DMS153 treated with DMSO at 0.1 percent for 48 hours (cell line): ENCODE measurements around the gene JPH3.

ENCODE experiments used
- DNase-seq: peaks from one replicate; lab custom pipeline; 2025; ENCODE audit not compliant: unreplicated experiment; lab: John Stamatoyannopoulos, UW

Gene JPH3

DNA sequence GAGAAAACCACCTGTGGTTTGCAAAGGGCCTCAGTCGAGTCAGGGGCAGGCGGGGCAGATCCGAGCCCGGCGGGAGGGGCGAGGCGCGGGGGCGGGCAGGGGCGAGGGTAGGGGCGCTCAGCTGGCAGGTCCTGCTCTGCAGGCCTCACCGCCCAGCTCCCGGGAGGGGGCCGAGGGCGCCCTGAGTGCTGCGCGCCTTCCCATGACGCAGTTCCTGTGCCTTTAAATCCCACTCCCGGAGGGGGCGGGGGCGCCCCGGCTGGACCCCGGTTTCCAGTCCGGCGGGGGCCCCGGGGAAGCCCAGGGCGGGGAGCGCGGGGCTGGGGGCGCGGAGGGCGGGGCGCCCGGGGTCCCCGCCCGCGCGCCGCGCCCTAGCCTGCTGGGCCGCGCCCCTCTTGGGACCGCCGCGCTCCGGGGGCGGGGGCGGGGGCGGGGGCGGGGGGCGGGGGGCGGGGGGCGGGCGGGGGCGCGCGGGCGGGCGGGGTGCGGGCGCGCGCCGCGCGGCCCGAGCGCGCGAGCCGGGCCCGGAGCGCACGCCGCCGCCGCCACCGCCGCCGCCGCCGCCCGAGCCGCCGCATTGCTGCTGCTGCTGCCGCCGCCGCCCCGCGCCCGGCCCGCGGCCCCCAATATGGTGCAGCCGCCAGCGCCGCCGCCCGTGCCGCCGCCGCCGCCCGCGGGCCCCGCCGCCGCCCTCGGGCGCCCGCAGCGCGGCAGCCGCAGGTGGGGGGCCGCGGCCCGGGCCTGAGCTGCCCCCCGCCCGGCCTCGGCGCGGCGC is at the start of gene JPH3:
JPH3 (plus strand) TSS at position 508 of the 775 bp plus-strand sequence. CDS start 639 bp downstream, outside the sequence.
- DNase-seq = no peak

DNA sequence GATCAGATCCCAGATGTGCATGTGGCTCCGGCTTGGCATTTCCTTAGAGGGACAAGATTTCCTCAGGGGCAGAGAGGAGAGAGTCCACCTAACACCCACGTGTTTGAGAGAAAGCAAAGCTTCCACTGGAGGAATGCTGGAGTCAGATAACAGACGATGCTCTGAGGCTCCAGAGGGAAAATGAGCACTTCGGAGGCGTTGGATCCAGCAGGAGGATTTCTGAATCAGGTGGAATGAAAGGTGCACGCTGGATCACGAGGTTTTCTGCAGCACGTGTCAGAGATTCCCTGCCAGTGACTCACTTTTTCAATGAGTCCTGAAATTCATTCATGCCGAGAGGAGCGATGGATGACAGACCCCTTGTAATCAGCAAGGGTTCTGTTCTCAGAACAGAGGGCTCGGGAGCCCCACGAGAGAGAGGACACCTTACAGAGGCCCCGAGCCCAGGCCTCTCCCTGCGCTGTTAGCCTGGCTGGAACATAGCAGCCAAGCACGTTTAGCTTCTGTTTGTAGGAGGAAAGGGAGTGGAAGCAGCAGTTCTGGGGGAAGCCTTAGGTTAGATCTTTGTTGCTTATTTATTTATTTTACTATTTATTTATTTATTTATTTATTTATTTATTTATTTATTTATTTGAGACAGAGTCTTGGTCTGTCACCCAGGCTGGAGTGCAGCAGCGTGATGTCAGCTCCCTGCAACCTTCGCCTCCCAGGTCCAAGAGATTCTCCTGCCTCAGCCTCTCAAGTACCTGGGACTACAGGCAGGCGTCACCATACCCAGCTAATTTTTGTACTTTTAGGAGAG is 49.3 kb upstream of the JPH3 start:
- DNase-seq = no peak

DNA sequence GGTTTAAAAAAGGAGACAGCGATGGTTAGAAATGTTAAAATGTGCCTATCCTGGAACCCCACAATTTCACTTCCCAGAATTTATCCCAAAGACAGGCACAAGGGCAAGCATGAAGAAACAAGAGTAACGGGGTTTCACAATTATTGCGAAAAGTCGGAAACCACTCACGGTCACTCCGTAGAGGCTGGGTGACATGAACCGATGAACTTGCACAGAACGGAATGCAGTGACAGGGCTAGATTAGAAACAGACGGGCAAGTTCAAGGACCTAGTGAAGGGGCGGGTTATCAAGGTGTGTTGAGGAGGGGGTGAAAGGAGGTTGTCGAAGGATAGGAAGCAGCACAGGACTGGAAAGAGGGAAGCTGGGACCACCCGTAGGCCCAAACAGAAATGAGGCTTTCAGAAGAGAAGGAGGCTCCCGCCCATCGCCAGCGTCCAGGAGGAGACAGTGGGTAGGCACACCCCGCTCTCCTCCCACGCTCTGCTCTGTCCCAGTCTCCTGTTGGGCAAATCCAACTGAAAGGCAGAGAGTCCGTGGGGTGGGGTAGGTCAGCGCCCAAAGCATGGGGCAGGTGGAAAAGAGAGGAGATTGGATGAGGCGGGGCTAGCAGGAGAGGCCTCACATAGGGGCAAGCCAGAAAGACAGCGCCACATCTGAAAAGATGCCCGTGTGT is 47.4 kb upstream of the JPH3 start:
- DNase-seq = no peak

DNA sequence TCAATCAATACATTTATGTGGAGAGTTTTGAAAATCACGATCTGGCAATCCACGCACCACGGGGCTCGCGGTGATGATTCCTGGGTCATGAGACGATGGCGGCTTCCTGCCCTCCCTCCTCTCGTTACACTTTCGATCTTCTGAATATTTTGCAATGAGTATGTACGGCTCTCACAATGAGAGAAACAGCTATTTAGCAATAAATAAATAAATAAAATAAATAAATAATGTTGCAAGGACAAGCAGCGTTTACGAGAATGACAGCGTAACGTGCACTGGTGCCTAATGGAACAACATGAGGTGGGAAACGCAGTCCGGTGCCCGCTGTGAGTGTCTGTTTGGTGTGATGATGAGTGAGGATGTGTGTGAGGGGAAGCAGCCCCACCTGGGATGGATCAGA is 46.7 kb upstream of the JPH3 start:
- no peak for DNase-seq

DNA sequence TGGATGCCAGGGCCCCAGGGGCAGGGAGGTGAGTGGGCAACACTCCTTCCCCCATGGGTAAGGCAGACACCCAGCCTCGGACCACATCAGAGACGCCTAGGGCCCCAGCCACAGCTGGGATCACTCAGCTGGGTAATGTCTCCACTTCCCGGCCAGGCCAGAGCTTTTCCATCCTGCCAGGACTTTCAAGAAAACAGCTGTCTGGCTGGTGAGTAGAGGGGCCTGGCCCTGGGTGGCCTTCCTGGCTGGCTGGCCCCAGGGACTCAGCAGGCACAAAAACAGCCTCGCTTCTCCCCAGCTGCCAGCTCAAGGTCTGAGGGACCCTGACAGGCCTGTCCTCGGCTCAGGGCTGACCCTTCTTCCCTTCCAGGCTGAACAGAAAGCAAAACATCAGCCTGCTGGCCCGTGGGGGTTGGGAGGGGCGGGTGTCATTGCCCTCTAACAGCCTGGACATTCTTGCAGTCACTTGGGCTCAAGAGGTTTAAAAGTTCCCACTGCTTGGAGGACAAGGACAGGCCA is 45.3 kb upstream of the JPH3 start:
- no peak for DNase-seq

DNA sequence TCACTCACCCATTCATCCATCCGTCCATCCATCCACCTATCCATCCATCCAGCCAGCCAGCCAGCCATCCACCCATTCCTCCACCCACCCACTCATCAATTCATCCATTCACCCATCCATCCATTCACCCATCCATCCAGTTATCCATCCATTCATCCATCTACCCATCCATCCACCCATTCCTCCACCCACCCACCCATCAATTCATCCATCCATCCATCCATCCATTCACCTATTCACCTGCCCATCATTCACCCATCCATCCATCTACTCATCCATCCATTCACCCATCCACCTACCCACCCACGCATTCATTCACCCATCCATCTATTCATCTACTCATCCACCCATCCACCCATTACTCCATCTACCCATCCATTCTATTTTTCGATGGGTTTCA is 43.6 kb upstream of the JPH3 start:
- DNase-seq = no peak

DNA sequence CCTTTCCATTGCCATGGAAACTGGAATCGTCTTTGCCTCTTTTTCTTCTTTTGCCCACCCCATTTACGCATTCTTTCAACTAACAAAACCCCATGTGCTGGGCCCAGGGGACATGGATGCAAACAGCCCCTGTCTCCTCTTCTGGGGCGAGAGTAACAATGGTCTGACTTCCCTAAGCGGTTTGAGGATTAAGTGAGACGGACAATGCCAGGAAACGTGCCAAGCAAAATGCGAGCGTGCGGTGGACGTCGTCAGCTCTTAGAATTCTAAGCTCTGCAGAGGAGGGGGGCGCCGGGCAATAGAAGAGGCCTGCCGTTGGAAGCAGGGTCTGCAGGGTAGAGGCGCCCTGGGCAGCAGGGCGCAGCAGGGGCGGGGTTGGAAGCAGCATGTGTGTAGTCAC is 42.4 kb upstream of the JPH3 start:
- no peak for DNase-seq

DNA sequence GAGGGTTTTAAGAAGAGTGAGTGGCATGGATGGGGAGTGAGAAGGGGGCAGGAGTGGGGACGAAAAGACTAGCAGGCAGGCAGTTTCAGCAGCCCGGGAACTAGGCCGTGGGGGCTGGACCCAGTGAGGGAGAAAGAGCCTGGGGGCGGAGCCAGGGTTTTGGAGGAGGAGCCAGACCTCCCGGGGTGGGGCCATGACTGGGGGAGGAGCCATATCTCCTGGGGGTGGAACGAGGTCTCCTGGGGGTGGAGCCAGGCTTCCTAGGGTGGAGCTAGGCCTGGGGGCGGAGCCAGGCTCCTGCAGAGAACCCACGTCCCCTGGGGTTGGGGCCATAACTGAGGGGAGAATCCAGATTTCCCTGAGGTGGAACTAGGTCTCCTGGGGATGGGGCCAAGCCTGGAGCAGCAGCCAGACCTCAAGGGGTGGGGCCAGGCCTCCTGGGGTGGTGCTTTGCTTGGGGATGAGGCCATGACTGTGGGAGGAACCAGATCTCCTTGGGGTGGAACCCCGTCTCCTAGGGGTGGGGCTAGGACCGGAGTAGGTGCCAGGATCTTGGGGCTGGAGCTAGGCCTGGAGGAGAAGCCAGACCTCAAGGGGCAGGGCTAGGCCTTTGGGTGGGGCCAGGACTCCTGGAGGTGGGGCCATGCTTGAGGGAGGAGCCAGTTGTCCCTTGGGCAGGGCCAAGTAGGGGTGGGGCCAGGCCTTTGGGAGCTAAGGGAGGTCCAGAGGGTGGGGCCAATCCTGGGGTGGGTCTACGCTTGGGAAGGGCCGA is 41.7 kb upstream of the JPH3 start:
- DNase-seq = peak; percentile 78

DNA sequence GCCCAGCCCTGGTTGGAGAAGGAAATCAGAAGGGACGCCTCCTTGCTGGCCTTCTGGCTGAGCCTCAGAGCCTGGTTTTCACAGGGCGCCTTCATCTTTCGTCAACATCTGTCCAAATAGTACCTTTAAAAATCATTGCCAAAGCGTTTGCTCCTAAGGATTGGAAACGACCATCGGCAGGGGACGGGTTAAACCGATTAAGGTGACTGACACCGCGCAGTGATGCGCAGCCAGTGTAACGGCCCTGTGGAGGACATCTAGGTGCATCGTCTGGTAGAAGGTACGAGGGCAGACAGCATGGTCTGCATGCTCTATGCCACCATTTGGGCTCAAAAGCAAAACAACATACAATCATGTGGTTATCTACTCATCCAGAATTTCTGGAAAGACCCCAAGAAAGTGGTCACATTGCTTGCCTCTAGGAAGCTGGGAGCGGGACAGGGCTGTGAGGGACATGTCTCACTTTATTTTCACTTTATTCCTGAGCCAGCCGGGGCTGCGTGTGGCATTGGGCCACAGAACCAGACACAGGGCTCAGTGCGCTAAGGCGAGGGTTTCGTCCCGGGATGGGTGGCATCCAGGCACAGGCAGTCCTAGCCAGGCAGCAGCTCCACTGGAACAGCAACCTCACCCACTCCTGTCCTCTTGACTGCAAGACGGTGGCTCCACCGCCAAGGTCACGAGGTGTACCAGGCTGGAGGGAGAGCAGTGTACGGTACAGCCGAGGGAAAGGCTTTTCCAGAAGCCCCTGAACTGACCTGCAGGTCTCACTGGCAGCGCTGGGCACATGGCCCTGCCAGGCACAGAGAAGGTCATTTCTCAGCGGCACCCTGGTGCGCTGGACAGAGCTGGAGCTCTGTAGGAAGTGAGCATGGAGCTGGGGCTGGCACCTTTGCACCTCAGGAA is 40.9 kb upstream of the JPH3 start:
- DNase-seq = no peak

DNA sequence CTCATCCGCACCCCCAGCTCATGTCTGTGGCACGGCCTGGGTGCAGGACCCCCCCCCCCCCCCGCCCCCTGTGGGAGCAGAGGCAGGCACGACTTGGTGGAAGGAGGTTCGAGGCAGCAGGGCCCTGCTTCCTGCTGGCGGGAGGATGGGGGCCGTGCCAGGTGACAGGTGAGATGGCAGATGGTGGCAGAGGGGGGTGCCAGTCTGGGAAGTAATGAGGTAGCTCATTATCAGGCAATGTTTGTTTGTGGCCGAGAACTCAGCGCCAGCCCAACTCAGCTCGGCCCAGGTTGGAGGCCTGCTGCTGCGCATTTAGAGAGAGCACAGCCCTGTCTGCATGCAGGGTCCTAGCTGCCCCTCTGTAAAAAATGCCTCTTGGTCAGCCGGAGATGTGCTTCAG is 40.1 kb upstream of the JPH3 start:
- DNase-seq = peak; percentile 13

DNA sequence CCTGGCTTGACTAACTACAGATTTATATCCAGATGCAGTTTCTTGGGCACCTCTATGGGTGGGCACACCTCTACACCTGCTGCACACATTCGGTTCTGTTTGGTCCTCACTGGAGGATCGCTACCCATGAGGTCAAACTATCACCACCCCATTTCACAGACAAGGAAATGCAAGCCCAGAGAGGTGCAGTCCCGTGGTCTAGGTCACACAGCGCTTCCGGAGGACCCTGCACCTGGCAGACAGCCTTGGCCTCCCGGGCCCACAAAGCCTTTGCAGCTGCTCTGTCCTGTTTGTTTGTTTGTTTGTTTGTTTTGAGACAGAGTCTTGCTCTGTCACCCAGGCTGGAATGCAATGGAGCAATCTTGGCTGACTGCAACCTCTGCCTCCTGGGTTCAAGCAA is 39.3 kb upstream of the JPH3 start:
- no peak for DNase-seq

DNA sequence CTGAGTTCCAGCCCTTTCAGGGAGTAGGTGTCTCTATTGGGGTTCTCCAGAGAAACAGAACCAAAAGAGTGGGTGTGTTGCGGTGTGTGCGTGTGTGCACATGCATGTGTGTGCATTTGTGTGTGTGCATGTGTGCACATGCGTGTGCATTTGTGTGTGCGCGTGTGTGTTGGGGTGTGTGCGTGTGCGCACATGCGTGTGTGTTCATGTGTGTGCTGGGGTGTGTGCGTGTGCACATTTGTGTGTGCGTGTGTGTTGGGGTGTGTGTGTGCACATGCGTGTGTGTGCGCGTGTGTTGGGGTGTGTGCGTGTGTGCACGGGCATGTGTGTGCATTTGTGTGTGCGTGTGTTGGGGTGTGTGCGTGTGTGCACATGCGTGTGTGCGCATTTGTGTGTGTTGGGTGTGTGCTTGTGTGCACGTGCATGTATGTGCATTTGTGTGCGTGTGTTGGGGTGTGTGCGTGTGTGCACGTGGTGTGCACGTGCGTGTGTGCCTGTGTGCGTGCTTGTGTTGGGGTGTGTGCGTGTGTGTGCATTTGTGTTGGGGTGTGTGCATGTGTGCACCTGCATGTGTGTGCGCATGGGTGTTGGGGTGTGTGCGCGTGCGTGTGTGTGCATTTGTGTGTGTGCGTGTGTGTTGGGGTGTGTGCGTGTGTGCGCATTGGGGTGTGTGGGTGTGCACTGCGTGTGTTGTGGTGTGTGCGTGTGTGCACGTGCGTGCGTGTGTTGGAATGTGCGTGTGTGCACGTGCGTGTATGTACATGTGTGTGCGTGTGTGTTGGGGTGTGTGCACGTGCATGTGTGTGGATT is 38.4 kb upstream of the JPH3 start:
- DNase-seq = no peak

DNA sequence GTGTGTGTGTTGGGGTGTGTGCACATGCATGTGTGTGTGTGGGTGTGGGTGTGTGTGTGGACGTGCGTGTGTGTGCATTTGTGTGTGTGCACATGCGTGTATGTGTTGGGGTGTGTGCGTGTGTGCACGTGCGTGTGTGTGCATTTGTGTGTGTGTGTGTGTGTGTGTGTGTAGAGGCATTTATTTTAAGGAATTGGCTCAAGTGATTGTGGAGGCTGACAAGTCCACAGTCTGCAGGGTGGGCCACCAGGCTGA is 37.9 kb upstream of the JPH3 start:
- DNase-seq = no peak

DNA sequence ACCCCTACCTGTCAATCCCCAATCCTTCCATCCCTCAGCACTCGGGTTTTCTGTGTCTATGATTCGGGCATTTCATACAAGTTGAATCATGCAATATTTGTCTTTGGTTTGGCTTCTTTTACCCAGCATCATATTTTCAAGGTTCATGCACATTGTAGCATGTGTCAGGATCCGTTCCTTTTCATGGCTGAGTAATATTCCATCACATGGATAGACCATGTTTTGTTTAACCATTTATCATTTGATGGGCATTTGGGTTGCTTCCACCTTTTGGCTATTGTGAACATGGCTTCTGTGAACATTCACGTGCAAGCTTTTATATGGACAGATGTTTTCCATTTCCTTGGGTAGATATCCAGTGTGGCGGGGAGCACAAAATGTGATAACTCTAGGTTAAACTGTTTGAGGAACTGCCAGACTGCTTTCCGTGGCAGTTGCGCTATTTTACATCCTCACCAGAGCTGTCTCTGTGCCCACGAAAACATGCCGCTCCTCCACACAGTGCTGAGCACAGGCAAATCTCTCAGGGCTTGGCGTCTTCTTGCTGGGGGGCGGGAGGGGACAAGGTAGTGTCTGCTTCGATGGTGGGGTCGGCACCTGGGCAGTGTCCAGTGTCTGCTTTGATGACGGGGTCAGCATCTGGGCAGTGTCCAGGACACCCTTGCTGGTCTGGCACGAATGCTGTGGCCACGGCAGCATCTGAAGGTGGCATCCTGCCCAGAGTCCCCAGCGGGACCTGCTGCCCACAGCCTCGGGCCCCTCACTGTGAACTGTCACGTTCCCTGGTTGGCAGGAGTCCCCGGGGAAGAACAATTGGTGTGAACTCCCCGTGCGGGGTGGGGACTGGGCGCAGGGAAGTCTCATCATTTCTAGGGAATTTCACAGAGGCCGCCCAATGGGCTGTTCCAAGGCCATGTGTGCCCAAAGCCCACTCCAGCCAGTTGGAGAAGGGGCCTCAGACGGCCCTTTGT is 32.4 kb upstream of the JPH3 start:
- DNase-seq = no peak

DNA sequence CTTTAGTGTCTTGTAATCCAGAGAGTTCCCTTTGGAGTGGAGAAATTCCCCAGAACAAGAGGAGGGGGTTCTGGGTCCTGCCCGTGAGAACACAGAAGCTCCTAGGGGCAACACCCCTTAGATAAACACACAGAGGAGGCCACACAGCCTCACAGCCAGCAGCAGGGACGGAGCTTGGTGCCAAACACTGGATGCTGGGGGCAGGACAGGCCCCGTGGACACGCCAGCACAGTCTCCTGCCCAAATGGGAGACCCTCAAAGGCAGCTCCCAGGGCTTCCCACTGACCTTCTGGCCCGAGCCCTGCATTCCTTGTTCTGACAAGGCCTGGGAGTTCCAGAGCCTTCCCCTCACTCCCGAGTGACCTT is 31.8 kb upstream of the JPH3 start:
- DNase-seq = no peak

DNA sequence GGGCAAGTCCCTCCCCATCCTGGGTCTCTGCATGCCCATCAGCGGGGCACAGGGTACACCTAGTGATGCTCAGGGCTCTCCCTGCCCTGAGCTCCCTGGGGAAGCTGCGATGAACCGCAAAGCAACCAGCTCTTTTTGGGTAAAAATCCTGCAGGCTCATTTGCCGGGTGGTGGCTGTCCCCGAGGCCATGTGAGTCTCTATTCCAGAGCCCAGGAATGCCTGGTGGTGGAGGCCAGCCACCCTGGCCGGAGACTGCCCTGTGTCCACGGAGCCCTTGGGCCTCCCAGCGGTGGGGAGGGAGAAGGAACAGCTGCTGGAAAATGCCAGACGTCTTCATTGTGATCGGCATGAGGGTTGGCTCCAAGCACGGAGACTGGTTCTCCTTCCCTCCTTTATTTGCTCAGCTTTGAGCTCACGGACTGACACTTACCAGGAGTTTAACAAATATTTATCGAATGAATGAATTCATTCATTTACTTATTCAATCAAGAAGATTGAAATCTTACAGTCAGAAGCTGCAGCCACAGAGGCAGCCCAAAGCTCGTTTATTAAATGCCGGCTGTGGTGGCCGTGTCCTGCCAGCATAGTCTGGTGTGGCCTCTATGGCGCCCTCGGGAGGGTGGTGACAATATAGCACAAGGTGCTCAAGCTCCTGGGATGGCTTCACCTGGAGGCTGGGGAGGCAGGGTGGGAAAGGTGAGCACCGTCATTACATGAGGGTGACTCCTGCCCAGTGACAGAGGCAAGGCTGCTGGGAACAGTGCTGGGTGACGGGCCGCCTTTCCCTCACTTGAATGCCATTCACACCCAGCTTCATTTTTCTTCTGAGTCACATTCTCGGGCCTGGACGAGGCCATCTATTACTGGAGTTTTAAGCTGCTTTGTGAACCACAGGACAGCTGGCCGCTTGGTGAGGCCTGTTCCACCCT is 31.1 kb upstream of the JPH3 start:
- peak; percentile 71 for DNase-seq

DNA sequence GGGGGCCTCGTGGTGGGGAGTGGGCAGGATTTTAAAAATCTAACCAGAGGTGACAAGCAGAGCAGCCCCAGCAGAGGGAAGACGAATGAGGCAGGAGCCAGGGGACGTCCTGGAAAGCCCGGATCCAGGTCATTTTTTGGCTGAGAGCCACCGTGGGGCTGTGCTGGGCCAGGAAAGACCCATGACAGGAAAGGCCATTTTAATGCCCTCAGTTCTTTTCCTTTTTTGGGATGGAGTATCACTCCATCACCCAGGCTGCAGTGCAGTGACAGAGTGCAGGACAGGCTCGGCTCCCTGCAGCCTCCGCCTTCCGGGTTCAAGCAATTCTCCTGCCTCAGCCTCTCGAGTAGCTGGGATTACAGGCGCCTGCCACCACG is 30.5 kb upstream of the JPH3 start:
- DNase-seq = no peak
